Raji (cell line): ENCODE measurements around the gene HTN3.
"Not testable (repeated sequence)": the region's sequence is repeated elsewhere in the genome, so short reads cannot be mapped to it uniquely, and the experiment has no call there.

Experiments
- POLR2A ChIP-seq: IDR thresholded peaks from 2 replicates; pipeline ENCODE4 v1.6.1; 2011; ENCODE audit warnings: low read depth, low read length, control low read depth; ENCODE audit not compliant: insufficient read depth

Gene HTN3

DNA sequence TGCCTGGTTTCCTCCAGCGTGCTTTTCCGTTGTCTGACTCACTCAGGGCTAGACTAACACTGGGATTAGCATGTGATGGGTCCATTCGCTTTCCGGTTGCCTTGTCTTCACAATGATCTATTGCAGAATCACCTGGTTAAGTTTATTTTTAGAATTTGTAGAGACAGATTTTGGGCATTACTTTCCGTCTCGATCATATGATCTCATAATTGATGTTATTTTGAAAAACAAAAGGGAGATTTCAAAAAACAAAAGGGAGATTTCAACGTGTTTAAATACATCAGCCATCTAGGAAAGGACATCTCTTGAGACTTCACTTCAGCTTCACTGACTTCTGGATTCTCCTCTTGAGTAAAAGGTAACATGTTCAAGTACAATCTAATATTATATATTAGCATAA, at the start of gene HTN3:
Gene HTN3 (plus strand): TSS at position 301 of the 400 bp plus-strand sequence. CDS start 2,282 bp downstream, outside the sequence.
- not testable (repeated sequence) for TF ChIP-seq POLR2A

GRCh38 chr4:69984030-69984443, 44.2 kb upstream of the HTN3 start:
- TF ChIP-seq POLR2A = no peak

DNA sequence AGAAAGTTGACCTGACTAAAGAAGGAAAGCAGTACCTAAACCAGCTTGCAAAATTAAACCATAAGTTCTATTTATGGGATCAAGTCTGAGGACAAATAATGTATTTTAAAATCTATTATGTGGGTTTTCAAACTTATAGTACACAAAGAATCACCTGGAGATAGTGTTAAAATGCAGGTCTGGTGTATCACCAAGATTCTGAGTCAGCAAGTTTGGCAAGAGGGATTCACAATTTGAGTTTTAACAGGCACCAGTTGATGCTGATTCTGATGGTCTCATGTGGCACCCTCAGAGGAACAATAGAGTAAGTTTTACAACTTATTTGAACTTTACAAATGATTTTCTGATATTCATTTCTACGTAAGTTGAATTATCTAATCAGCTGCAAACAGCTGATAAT, 41.6 kb upstream of the HTN3 start:
- TF ChIP-seq POLR2A = no peak

DNA sequence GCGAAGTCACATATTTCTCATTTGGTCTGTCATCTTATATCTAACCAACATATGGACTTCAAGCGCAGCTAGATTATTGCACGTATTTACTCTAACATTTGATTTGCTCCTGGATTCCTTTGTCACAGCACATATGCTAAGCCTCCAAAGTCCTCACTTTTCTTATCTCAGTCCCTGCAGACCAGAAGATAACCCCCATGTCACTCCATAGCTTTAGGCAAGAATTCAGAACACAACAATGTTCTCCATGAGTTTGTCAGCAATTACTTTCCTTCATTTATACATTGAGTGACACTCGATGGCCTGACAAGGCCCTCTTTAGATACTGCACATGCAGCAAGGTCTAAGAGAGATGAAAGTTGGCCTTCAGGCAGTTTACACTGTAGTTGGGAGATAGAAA, 37.2 kb upstream of the HTN3 start:
- TF ChIP-seq POLR2A = no peak

DNA sequence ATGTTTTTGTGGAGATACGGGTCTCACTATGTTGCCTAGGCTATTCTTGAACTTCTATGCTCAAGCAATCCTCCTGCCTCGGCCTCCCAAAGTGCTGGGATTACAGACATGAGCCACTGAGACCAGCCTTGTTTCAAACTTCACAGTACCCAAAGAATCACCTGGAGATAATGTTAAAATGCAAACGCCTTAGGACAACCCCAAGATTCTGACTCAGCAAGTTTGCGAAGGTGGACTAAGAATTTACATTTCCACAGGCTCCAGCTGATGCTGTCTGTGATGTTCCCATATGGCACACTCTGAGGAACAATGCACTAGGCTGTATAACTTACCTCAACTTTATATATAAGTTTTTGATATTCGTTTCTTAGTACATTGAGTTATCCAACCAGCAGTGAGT, 33.5 kb upstream of the HTN3 start:
- TF ChIP-seq POLR2A = no peak

DNA sequence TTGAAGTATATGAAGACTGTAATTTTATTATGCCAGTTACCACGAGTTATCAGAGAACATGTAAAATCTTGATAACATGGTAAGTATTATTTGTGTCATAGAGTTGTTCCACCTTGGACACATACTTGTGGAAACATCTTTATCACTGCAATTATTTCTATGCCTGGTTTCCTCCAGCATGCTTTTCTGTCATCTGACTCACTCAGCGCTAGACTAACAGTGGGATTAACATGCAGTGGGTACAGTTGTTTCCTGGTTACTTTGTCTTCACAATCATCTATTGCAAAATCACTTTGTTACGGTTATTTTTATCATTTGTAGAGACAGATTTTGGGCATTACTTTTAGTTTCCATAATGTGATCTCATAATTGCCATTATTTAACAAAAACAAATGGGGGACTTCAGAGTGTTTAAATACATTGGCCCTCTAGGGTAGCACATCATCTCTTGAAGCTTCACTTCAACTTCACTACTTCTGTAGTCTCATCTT, 32.7 kb upstream of the HTN3 start, which contains the start of gene STATH:
Gene STATH (plus strand): TSS at position 441 of the 491 bp plus-strand sequence. CDS start 2,472 bp downstream, outside the sequence.
- TF ChIP-seq POLR2A = no peak

GRCh38 chr4:69999420-69999819, 28.8 kb upstream of the HTN3 start:
- no peak for TF ChIP-seq POLR2A

GRCh38 chr4:70000711-70001110, 27.5 kb upstream of the HTN3 start:
- TF ChIP-seq POLR2A = no peak

DNA sequence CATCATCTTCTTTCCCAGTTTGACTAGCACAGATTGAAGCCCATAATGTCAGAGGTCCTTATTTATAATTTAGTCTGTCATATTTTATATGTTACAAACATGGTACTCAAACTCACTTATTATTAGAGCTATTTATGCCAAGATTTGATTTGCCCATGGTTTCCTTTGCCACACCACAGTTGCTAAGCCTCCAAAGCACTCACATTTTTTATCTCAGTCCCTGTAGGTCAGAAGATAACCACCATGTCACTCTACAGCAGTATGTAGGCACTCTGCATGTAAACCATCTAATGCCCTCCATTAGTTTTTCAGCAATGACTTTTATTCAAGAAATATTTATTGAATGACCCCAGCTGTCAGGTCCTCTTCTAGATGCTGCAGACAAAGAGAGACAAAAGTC, 25.8 kb upstream of the HTN3 start:
- no peak for TF ChIP-seq POLR2A

DNA sequence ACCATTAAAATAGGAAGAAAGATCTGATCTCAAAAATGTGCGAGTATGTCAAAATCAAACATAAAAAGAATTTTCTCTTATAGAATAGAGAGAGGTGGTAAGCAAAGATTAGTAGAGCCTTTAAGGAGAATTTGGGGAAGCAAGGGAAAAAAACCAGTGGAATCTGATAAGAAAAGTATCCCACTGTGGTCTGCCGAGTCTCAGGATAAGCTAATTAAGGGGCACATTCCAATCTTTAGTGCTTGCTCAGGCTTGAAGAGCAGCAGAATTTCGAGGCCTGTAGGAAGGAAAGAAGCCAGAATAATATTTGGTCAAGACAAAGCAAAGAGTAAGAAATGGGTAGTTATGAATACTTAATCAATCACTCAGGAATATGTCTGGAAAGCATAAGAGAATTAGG, 19.5 kb upstream of the HTN3 start:
- TF ChIP-seq POLR2A = no peak

DNA sequence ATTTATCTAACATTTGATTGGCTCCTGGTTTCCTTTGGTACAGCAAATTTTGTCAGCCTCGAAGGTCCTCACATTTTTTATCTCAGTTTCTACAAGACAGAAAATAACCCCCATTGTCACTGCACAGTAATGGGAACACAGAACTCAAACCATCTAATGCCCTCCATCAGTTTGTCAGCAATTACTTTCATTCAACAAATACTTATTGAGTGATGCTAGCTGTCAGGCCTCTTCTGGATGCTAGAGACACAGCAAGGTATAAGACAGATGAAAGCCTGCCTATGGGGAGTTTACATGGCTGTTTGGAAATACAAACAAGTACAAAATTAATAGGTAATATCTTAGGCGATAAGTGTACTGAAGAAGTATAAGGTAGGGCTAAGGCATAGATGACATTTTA, 5.0 kb upstream of the HTN3 start:
- TF ChIP-seq POLR2A = no peak

DNA sequence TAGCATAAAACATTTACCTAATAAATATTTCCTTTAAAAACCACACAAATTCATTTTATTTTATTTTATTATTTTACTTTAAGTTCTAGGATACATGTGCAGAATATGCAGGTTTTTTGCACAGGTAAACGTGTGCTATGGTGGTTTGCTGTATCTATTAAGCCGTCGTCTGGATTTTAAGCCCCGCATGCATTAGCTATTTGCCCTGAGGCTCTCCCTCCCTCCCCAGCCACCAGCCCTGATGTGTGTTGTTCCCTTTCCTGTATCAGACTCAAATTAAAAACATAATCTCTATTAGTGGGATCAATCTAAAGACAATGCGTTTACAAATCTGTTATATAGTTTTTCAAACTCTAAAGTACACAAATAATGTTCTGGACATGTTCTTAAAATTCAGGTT, 1.2 kb upstream of the HTN3 start:
- no peak for TF ChIP-seq POLR2A

DNA sequence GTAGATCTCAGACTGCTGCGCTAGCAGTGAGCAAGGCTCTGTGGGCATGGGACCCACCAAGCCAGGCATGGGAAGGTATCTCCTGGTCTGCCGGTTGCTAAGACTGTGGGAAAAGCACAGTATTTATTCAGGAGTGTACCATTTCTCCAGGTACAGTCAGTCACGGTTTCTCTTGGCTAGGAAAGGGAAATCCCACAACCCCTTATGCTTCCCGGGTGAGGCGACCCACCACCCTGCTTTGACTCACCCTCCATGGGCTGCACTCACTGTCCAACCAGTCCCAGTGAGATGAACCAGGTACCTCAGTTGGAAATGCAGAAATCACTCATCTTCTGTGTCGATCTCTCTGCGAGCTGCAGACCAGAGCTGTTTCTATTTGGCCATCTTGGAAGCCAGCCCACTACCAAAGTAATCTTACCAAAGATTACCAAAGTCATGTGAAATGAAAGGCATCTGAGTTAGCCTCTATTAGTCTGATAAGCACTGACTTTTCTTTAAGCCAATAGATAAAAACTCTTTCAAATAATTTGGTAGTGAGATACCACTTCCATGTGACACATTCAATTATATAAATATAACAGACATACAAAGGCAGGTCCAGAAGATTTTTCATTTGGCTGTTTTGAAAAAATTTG, 13.5 kb downstream of the HTN3 start:
- no peak for TF ChIP-seq POLR2A

- not testable (repeated sequence) for TF ChIP-seq POLR2A
These were observed 21.9 kb downstream of the HTN3 start, which contains the start of gene HTN1 for GRCh38 chr4:70050138-70050537. HTN1 (plus strand) TSS chr4:70050438; CDS start chr4:70053077, 2,639 bp downstream.

DNA sequence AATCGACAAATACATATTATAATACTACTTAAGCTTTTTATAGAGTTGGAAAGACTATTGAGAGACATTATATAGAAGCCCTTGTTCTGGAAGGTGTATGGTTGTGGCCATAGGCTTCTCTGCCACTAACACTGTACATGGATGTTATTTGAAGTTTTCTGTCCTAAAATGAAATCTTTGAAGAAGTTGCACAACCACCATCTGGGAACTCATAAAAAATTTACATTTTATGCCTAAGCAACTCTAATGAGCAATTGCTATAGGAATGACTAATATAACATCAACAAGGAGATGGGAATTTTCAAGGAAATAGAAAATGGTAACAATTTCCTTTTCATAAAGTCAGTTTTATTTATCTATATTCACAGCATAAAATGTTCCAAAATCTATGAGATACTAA, 29.4 kb downstream of the HTN3 start:
- no peak for TF ChIP-seq POLR2A

- TF ChIP-seq POLR2A = no peak
These were observed 30.9 kb downstream of the HTN3 start for GRCh38 chr4:70059149-70059548.

GRCh38 chr4:70062000-70062399, 33.7 kb downstream of the HTN3 start:
- no peak for TF ChIP-seq POLR2A
